IMR-90 (cell line): ENCODE measurements around the gene RAC3. TPM values are rescaled to one million over a fixed set of nuclear protein-coding genes. Genes with fewer than 3 reads are reported as not detected.

ENCODE experiments used
- ATAC-seq: fragments of 200-7000 bp; cut with Tn5 transposase; 2 replicates; pipeline ENCODE4 v1.9.1; 2020; ENCODE audit warnings: low read depth, mild to moderate bottlenecking, moderate library complexity
- BruUV-seq: library from RNA; stranded (reverse); fragments of 400-500 nt; replicated peaks from 2 replicates; lab custom pipeline; 2021; lab: Mats Ljungman, UMichigan
- CTCF ChIA-PET: fragments of 300-600 bp; formaldehyde crosslinking; extraction: SDS; loops from one replicate; lab custom pipeline; 2021; ENCODE audit warnings: antibody characterized with exemption; lab: Yijun Ruan, JAX
- POLR2A ChIA-PET: fragments of 300-600 bp; sonication (Branson Sonifier 250); formaldehyde crosslinking; loops from one replicate; lab custom pipeline; 2022; ENCODE audit warnings: antibody characterized with exemption; ENCODE audit not compliant: unreplicated experiment; lab: Charles Lee
- DNase-seq: peaks from one replicate; pipeline ENCODE4 v3.0.0; 2013
- H2AFZ ChIP-seq: replicated peaks from 2 replicates; pipeline ENCODE3; 2013; ENCODE audit warnings: low read length, mild to moderate bottlenecking; ENCODE audit not compliant: poor library complexity
- H2AK5ac ChIP-seq: 2 replicates; pipeline ENCODE4 v1.6.1; 2013; ENCODE audit warnings: low read depth, low read length, inconsistent platforms
- H2AK9ac ChIP-seq: replicated peaks from 2 replicates; pipeline ENCODE3; 2013; ENCODE audit warnings: mild to moderate bottlenecking, low read depth, low read length, moderate library complexity; ENCODE audit not compliant: poor library complexity
- H2BK120ac ChIP-seq: 2 replicates; pipeline ENCODE4 v1.6.1; 2013; ENCODE audit warnings: low read depth, low read length, inconsistent platforms
- H2BK15ac ChIP-seq: 3 replicates; pipeline ENCODE4 v1.6.1; 2013; ENCODE audit warnings: low read depth, low read length, inconsistent platforms
- H2BK20ac ChIP-seq: 2 replicates; pipeline ENCODE4 v1.6.1; 2013; ENCODE audit warnings: low read depth, mild to moderate bottlenecking, inconsistent platforms, low read length, moderate library complexity
- H2BK5ac ChIP-seq: 2 replicates; pipeline ENCODE4 v1.6.1; 2013; ENCODE audit warnings: mild to moderate bottlenecking, low read depth, low read length, inconsistent platforms; ENCODE audit not compliant: poor library complexity, severe bottlenecking
- H3K14ac ChIP-seq: replicated peaks from 2 replicates; pipeline ENCODE4 v1.6.1; 2013; ENCODE audit warnings: low read depth, low read length, inconsistent platforms
- H3K18ac ChIP-seq: 2 replicates; pipeline ENCODE4 v1.6.1; 2013; ENCODE audit warnings: low read depth, low read length, control low read depth
- H3K23ac ChIP-seq: 2 replicates; pipeline ENCODE4 v1.6.1; 2013; ENCODE audit warnings: low read depth, low read length, inconsistent platforms
- H3K27ac ChIP-seq: 2 replicates; pipeline ENCODE4 v1.5.1; 2013; ENCODE audit warnings: mild to moderate bottlenecking, control low read depth, low read length; ENCODE audit not compliant: insufficient read depth
- H3K27me3 ChIP-seq: 2 replicates; pipeline ENCODE4 v1.6.1; 2013; ENCODE audit warnings: low read length; ENCODE audit not compliant: control insufficient read depth, insufficient read depth
- H3K36me3 ChIP-seq: 2 replicates; pipeline ENCODE4 v1.6.1; 2013; ENCODE audit warnings: low read length, mixed read lengths; ENCODE audit not compliant: control insufficient read depth, insufficient read depth
- H3K4ac ChIP-seq: 2 replicates; pipeline ENCODE4 v1.6.1; 2013; ENCODE audit warnings: low read depth, low read length, inconsistent platforms
- H3K4me1 ChIP-seq: 2 replicates; pipeline ENCODE4 v1.6.1; 2013; ENCODE audit warnings: low read length, mixed read lengths; ENCODE audit not compliant: control insufficient read depth, insufficient read depth
- H3K4me2 ChIP-seq: 2 replicates; pipeline ENCODE4 v1.6.1; 2013; ENCODE audit warnings: low read depth, mild to moderate bottlenecking, control low read depth, low read length, moderate library complexity
- H3K4me3 ChIP-seq: 2 replicates; pipeline ENCODE4 v1.5.1; 2013; ENCODE audit warnings: low read depth, mild to moderate bottlenecking, control low read depth, low read length, moderate library complexity; ENCODE audit not compliant: insufficient read depth
- H3K56ac ChIP-seq: 2 replicates; pipeline ENCODE4 v1.6.1; 2013; ENCODE audit warnings: low read length, inconsistent platforms; ENCODE audit not compliant: insufficient read depth; ENCODE audit errors: extremely low read depth
- H3K79me1 ChIP-seq, 2 experiments: 2 replicates each; pipeline ENCODE4 v1.6.1; 2013; ENCODE audit warnings: low read length in 2 of 2, inconsistent platforms in 1 of 2, low read depth in 1 of 2
- H3K9ac ChIP-seq: 2 replicates; pipeline ENCODE4 v1.6.1; 2013; ENCODE audit warnings: low read depth, low read length, control low read depth
- H3K9me1 ChIP-seq: 2 replicates; pipeline ENCODE4 v1.6.1; 2013; ENCODE audit warnings: low read length, inconsistent platforms; ENCODE audit not compliant: insufficient read depth
- H3K9me3 ChIP-seq: 2 replicates; pipeline ENCODE4 v1.6.1; 2013; ENCODE audit warnings: low read length; ENCODE audit not compliant: control insufficient read depth, insufficient read depth
- H4K20me1 ChIP-seq: 2 replicates; pipeline ENCODE4 v1.6.1; 2013; ENCODE audit warnings: low read length, inconsistent platforms; ENCODE audit not compliant: insufficient read depth
- H4K5ac ChIP-seq: 2 replicates; pipeline ENCODE4 v1.6.1; 2013; ENCODE audit warnings: mild to moderate bottlenecking, low read depth, low read length, control low read depth
- H4K8ac ChIP-seq, 2 experiments: 2 replicates each; pipeline ENCODE4 v1.6.1; 2013; ENCODE audit warnings: low read depth in 2 of 2, low read length in 2 of 2, control low read depth in 1 of 2, inconsistent platforms in 1 of 2
- H4K91ac ChIP-seq: 2 replicates; pipeline ENCODE4 v1.6.1; 2013; ENCODE audit warnings: low read depth, low read length, inconsistent platforms; ENCODE audit not compliant: insufficient read depth
- BHLHE40 ChIP-seq: fragments of 150-350 bp; IDR thresholded peaks from 2 replicates; pipeline ENCODE4 v1.6.1; 2016; ENCODE audit warnings: mild to moderate bottlenecking, low read depth, low read length
- CEBPB ChIP-seq: IDR thresholded peaks from 2 replicates; pipeline ENCODE4 v1.6.1; 2012; ENCODE audit warnings: low read depth, low read length, improper control_type of control experiment
- CHD1 ChIP-seq: IDR thresholded peaks from 2 replicates; pipeline ENCODE4 v1.6.1; 2012; ENCODE audit warnings: low read depth, low read length, improper control_type of control experiment
- FOS ChIP-seq: fragments of 150-350 bp; IDR thresholded peaks from 2 replicates; pipeline ENCODE4 v1.6.1; 2016; ENCODE audit warnings: low read depth, low read length
- MAFK ChIP-seq: IDR thresholded peaks from 2 replicates; pipeline ENCODE4 v1.6.1; 2012; ENCODE audit warnings: low read depth, low read length, improper control_type of control experiment
- MAZ ChIP-seq: IDR thresholded peaks from 2 replicates; pipeline ENCODE4 v1.6.1; 2012; ENCODE audit warnings: low read depth, mild to moderate bottlenecking, low read length, improper control_type of control experiment, moderate library complexity, borderline replicate concordance
- MXI1 ChIP-seq: IDR thresholded peaks from 2 replicates; pipeline ENCODE4 v1.6.1; 2012; ENCODE audit warnings: low read depth, mild to moderate bottlenecking, low read length, moderate library complexity, borderline replicate concordance
- POLR2A ChIP-seq: IDR thresholded peaks from 2 replicates; pipeline ENCODE4 v1.6.1; 2012; ENCODE audit warnings: mild to moderate bottlenecking, low read depth, low read length
- RAD21 ChIP-seq: IDR thresholded peaks from 2 replicates; pipeline ENCODE4 v1.6.1; 2012; ENCODE audit warnings: low read length, improper control_type of control experiment
- RFX5 ChIP-seq: IDR thresholded peaks from 2 replicates; pipeline ENCODE4 v1.8.0; 2012; ENCODE audit warnings: low read depth, mild to moderate bottlenecking, low read length, moderate library complexity
- SMC3 ChIP-seq: fragments of 150-350 bp; IDR thresholded peaks from 2 replicates; pipeline ENCODE4 v1.6.1; 2016; ENCODE audit warnings: low read depth, mild to moderate bottlenecking, antibody characterized with exemption, low read length, moderate library complexity
- WGBS, 2 experiments: methylation state at CpG; one replicate each; pipeline versions ENCODE4 v1.1.5 to v1.1.7; 2013; ENCODE audit warnings: missing lambda C conversion rate in 2 of 2; ENCODE audit not compliant: insufficient read length in 1 of 2; ENCODE audit errors: extremely low coverage in 2 of 2; 5-methylcytosine and 5-hydroxymethylcytosine counted together
- dilution Hi-C: fragments of 300-500 bp; cut with HindIII; formaldehyde crosslinking; loops from one replicate; pipeline ENCODE4 v1.14.3; 2018; ENCODE audit warnings: low sequenced_read_pairs; ENCODE audit not compliant: unreplicated experiment
- in situ Hi-C: fragments of 300-500 bp; cut with MboI; formaldehyde crosslinking; loops from 3 replicates; pipeline ENCODE4 v1.14.3; 2019; ENCODE audit warnings: low sequenced_read_pairs, inconsistent platforms, mixed read lengths
- intact Hi-C: fragments of 100-400 bp; cut with micrococcal nuclease; formaldehyde crosslinking; loops from 2 replicates; pipeline ENCODE4 v1.10.0; 2022
- polyA plus RNA-seq, 3 experiments: library from polyadenylated mRNA; depleted of rRNA; stranded (reverse); fragments of >200 nt; gene quantifications; 2 replicates each; pipeline ENCODE4 v1.2.3, GENCODE V29; 2012; ENCODE audit warnings: low replicate concordance in 1 of 3
- total RNA-seq: library from RNA; depleted of rRNA; stranded (reverse); fragments of >200 nt; gene quantifications from 2 replicates; pipeline ENCODE4 v1.2.3, GENCODE V29; 2012
- TF ChIP-seq, protein P1 (sequence below): fragments of 150-350 bp; IDR thresholded peaks from 2 replicates; pipeline ENCODE4 v1.6.1; 2016; ENCODE audit warnings: low read depth, mild to moderate bottlenecking, low read length, moderate library complexity, borderline replicate concordance
- TF ChIP-seq, protein P2 (sequence below): conservative IDR thresholded peaks from 2 replicates; pipeline ENCODE4 v1.5.1; 2012; ENCODE audit warnings: mild to moderate bottlenecking, low read depth, low read length, improper control_type of control experiment
- TF ChIP-seq, protein P3 (sequence below): fragments of 150-350 bp; IDR thresholded peaks from 2 replicates; pipeline ENCODE4 v1.6.1; 2017; ENCODE audit warnings: mild to moderate bottlenecking, antibody characterized with exemption, low read length, low read depth

Gene RAC3
- total and polyA plus RNA-seq, 2 of the 4 experiments (the other 2 are of a cell fraction) = 5.7 to 23.4 TPM

DNA sequence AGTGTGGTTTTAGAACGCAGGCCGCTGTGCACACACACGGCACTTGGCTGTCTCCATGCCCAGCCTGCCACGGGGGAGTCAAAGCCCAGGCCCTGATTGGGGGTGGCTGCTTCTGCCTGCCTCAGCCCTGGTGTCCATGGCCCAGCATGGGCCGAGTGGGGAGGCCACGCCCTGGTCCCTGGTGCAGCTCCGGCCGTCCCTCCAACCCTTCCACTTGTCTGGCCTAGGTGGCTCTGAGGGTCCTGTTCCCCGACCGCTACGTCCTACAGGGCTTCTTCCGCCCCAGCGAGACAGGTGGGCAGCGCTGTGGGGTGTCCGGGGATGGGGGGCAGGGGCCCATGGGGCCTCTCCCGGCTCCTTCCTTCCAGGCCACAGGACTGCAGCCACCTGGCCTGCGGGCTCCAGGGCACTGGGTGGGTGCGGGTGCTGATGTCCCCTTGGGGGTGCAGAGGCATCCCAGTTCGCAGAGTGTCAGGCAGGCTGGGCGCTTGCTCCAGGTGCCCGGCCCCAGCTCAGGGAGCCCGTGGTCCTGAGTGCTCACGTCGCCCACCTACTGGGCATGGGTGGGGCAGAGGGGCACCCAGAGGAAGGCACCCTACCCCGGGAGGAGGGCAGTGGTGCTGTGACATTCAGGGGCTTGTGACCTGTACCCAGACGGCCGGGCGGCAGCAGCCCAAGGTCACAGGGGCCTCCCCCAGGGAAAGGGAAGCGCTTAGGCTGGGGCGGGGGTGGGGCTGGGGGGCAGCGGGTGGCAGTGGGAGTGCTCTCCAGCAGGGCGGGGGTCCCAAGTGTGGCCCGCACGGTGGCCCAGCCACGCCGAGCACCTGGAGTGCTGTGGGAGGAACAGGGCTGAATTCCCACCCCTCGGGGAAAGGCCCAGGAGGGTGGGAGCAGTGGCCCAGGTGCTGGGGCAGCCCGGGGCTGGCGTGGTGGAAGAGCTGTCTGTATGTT lies 20.6 kb upstream of the RAC3 start:
- peak overlapping the region; percentile 28 for H2AK9ac ChIP-seq
- peaks cover 5% of the 10 kb centered on the region for H3K9me1 ChIP-seq
- POLR2A ChIA-PET = no interaction called here
- H4K20me1 ChIP-seq = no peaks in the 10 kb centered on the region; the same call in 1 of the 2 replicates
- CTCF ChIA-PET = no interaction called here
- H3K9ac ChIP-seq = no peak overlapping the region
- H3K9me3 ChIP-seq = no peaks in the 10 kb centered on the region
- no peak overlapping the region for H2BK20ac ChIP-seq
- H2AFZ ChIP-seq = no peak overlapping the region
- no peak overlapping the region for H2BK120ac ChIP-seq
- dilution Hi-C loops = no loop called here
- H3K4me2 ChIP-seq = no peak overlapping the region
- no peaks in the 10 kb centered on the region for H3K27me3 ChIP-seq
- H2BK15ac ChIP-seq = no peak overlapping the region
- peaks cover 3% of the 10 kb centered on the region; the same call in 1 of the 2 replicates for H3K36me3 ChIP-seq
- no peak overlapping the region for H4K8ac ChIP-seq
- intact Hi-C loops = no loop called here
- H2AK5ac ChIP-seq = no peak overlapping the region
- no peak overlapping the region for H4K91ac ChIP-seq
- H3K14ac ChIP-seq = no peak overlapping the region
- no peak overlapping the region for H3K23ac ChIP-seq
- 93% methylated on average over 6 of the region's 39 CpGs; no CpG with 5 or more reads in 1 of the 2 experiments for WGBS, 2 experiments
- H3K79me1 ChIP-seq = peaks cover 0 to 7% of the 10 kb centered on the region in 2 experiments; a peak in 2 of 4 replicates
- no peak overlapping the region for H3K27ac ChIP-seq
- H3K18ac ChIP-seq = no peak overlapping the region
- no peak overlapping the region for H3K56ac ChIP-seq
- no peak overlapping the region for H4K5ac ChIP-seq
- no TSS peak for BruUV-seq
- no peak overlapping the region for H3K4me3 ChIP-seq
- ATAC-seq = no peak
- no peak overlapping the region for H3K4ac ChIP-seq
- peaks cover 7% of the 10 kb centered on the region for H3K4me1 ChIP-seq
- DNase-seq = no peak
- no peak overlapping the region for H2BK5ac ChIP-seq
- in situ Hi-C loops = no loop called here
- no peak for TF ChIP-seq CHD1
- no peak for TF ChIP-seq SMC3
- TF ChIP-seq FOS = no peak
- TF ChIP-seq, protein P1, sequence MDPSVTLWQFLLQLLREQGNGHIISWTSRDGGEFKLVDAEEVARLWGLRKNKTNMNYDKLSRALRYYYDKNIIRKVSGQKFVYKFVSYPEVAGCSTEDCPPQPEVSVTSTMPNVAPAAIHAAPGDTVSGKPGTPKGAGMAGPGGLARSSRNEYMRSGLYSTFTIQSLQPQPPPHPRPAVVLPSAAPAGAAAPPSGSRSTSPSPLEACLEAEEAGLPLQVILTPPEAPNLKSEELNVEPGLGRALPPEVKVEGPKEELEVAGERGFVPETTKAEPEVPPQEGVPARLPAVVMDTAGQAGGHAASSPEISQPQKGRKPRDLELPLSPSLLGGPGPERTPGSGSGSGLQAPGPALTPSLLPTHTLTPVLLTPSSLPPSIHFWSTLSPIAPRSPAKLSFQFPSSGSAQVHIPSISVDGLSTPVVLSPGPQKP = no peak
- TF ChIP-seq, protein P2, sequence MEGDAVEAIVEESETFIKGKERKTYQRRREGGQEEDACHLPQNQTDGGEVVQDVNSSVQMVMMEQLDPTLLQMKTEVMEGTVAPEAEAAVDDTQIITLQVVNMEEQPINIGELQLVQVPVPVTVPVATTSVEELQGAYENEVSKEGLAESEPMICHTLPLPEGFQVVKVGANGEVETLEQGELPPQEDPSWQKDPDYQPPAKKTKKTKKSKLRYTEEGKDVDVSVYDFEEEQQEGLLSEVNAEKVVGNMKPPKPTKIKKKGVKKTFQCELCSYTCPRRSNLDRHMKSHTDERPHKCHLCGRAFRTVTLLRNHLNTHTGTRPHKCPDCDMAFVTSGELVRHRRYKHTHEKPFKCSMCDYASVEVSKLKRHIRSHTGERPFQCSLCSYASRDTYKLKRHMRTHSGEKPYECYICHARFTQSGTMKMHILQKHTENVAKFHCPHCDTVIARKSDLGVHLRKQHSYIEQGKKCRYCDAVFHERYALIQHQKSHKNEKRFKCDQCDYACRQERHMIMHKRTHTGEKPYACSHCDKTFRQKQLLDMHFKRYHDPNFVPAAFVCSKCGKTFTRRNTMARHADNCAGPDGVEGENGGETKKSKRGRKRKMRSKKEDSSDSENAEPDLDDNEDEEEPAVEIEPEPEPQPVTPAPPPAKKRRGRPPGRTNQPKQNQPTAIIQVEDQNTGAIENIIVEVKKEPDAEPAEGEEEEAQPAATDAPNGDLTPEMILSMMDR = no peak
- TF ChIP-seq RAD21 = no peak
- no peak for TF ChIP-seq BHLHE40
- no peak for TF ChIP-seq CEBPB
- TF ChIP-seq, protein P3, sequence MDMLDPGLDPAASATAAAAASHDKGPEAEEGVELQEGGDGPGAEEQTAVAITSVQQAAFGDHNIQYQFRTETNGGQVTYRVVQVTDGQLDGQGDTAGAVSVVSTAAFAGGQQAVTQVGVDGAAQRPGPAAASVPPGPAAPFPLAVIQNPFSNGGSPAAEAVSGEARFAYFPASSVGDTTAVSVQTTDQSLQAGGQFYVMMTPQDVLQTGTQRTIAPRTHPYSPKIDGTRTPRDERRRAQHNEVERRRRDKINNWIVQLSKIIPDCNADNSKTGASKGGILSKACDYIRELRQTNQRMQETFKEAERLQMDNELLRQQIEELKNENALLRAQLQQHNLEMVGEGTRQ = no peak
- TF ChIP-seq MXI1 = no peak
- no peak for TF ChIP-seq MAFK
- no peak for TF ChIP-seq RFX5
- no peak for TF ChIP-seq MAZ
- TF ChIP-seq POLR2A = no peak
